NCI-H2081 treated with DMSO at 0.1 percent for 48 hours (cell line): Measurements from ENCODE around the gene IPO13.

Source experiments
- DNase-seq: peaks from one replicate; lab custom pipeline; 2025; lab: John Stamatoyannopoulos, UW

The IPO13 gene, protein sequence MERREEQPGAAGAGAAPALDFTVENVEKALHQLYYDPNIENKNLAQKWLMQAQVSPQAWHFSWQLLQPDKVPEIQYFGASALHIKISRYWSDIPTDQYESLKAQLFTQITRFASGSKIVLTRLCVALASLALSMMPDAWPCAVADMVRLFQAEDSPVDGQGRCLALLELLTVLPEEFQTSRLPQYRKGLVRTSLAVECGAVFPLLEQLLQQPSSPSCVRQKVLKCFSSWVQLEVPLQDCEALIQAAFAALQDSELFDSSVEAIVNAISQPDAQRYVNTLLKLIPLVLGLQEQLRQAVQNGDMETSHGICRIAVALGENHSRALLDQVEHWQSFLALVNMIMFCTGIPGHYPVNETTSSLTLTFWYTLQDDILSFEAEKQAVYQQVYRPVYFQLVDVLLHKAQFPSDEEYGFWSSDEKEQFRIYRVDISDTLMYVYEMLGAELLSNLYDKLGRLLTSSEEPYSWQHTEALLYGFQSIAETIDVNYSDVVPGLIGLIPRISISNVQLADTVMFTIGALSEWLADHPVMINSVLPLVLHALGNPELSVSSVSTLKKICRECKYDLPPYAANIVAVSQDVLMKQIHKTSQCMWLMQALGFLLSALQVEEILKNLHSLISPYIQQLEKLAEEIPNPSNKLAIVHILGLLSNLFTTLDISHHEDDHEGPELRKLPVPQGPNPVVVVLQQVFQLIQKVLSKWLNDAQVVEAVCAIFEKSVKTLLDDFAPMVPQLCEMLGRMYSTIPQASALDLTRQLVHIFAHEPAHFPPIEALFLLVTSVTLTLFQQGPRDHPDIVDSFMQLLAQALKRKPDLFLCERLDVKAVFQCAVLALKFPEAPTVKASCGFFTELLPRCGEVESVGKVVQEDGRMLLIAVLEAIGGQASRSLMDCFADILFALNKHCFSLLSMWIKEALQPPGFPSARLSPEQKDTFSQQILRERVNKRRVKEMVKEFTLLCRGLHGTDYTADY

DNA sequence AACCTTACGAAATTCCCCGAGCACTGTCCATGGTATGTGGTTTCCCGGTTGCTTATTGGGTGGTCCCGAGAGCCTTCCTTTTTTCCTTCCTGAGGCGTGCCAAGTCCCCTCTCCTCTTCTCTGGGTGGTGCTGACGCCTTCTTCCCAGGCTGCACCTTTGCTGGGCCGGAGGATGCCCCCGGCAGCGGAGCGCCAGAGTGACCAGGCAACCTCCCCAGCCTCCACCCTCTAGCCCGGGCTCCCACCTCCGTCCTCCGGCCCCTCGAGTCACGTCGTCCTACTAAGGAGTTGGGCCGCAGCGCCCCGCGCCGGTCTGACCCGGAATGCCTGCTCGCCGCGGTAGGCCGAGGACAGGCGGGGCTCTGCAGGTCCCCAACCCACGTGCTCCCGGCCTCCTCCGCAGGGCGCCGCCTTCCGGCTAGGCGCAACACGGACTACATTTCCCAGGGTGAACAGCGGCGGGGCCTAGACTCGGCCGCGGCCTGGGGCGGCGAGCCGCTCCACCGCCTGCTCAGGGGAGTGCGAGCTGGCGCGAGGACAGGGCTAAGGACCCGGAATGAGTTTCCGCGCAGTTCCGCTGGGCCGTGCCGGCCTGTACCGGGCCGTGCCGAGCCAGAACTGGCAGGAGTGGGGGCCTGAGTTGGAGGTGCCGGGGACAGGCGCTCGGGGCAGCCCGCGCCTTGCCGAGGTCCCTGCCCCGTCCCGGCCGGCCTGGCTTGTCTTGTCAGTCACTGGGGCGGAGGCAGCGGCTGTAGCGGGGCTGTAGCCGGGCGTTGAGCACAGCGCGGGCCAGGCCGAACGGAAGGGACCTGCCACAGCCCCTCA lies at the start of gene IPO13:
IPO13 (plus strand) TSS at position 715 of the 825 bp plus-strand sequence. CDS start 651 bp downstream, outside the sequence.
- peak; percentile 79 for DNase-seq

DNA sequence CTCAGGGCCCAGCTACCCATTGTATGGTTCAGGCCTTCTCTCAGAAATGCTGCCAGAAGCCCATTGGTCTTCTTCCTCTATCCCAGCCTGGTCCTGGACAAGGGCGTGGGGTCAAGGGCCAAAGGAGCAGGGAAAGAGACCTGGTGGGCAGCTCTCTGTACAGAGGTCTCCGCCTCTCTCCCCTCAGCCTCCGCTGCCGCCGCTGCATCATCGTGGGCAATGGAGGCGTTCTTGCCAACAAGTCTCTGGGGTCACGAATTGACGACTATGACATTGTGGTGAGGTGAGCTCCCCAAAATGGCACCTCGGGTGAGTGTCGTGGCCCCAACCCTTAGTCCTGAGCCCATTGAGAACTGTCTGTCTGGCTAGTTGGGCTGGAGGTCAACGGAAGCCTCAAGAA lies 47.8 kb upstream of the IPO13 start:
- no peak for DNase-seq

DNA sequence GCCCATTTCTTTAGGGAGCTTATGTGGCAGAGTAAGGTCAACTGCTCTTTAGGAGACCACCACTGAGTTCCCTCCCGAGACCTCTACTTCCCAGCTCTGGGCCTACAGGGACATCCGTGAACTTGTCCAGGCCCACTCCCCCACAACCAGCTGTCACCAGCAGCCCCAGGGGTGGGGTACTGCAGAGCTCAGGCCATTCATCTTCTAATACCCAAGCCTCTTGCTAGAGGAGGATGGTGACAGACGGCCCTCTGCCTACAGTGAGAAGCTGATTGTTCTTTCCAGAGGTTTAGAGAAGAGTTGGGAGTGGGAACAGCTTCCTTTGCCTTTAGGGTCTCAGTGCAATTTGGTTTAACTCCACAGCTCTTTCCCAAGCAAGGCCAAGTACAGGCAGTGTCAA lies 46.4 kb upstream of the IPO13 start:
- DNase-seq = no peak

DNA sequence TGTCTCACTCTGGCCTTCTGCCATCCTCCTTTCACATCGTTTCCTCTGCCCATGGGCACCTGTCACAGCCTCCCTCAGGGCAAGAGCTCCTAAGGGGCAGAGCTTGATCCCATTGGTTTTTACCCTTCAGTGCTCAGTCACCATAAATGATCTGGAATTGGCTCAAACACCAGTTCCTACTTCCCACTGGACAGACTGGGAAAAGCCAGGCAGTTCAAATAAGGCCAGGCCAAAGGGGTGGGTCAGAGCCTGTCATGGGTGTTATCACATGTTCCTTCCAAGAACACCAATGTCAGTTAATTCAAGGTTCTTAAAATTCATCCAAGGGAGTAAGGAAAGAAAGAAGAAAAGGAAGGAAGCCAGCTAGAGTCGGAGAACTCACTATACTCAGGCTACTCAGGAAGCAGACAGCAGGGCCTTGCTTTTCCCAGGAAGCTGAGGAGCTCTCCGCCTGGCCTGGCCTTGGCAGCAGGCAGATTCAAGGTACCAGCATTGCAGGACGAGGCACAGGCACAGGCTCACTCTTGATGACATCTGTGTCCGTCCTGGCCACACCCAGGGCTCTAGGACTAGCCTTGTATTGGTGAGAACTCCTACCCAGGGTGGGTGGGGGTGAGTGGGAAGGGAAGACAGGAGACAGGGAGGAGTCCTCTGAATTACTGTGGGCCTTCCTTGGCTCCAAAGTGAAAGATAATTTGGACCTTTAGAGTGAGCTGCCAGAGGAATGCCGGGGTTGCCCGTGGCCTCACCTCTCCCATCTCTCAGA lies 45.4 kb upstream of the IPO13 start:
- DNase-seq = no peak

DNA sequence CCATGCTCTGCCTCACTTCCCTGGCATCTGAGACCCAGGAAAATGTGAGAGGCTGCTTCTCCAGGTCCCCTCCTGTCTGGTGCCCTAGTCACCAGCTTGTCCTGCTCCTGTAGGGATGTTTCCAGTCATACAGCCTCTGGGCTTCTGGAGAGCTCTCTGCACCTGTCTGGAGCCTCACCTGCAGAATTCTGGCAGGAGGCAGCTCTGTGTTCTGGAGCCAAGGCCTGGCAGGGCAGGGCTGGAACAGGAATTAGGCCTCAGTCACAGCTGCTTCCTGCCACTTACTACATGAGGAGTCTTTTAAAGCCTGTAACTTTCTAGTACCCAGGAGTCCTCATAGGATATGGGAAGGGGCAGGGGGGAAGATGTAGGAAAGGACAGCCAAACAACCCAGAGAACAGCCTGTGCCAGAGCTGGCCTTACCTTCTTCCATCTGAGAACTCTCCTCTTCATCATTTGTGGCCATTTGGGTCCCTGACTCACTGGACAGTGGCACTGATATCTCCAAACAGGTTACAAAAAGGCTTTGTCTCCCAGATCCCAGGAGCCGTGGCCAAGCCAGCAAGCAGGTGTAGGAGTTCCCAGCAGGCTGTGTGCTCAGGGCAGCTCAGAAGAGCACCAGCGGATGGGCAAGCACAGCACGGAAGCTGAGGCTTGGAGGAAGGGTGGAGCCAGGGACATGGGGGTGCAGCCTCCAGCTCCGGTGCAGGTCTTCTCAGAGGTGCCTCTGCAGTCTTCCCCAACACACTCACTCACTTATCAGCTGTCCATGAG lies 44.5 kb upstream of the IPO13 start:
- DNase-seq = no peak

DNA sequence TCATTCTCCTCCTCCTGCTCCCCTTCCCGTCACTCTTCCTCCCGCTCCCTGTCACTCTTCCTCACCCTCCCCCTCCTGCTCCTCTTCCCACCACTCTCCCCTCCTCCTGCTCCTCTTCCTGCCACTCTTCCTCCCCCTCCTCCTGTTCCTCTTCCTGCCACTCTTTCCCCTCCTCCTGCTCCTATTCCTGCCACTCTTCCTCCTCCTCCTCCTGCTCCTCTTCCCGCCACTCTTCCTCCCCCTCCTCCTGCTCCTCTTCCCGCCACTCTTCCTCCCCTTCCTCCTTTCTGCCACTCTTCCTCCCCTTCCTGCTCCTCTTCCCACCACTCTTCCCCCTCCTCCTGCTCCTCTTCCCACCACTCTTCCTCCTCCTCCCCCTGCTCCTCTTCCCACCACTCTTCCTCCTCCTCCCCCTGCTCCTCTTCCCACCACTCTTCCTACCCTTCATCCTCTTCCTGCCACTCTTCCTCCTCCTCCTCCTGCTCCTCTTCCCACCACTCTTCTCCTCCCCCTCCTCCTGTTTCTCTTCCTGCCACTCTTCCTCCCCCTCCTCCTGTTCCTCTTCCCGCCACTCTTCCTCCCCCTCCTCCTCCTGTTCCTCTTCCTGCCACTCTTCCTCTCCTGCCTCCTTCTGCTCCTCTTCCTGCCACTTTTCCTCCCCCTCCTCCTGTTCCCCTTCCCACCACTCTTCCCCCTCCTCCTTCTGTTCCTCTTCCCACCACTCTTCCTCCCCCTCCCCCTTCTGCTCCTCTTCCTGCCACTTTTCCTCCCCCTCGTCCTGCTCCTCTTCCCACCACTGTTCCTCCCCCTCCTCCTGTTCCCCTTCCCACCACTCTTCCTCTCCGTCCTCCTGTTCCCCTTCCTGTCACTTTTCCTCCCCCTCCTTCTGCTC lies 41.8 kb upstream of the IPO13 start:
- no peak for DNase-seq

DNA sequence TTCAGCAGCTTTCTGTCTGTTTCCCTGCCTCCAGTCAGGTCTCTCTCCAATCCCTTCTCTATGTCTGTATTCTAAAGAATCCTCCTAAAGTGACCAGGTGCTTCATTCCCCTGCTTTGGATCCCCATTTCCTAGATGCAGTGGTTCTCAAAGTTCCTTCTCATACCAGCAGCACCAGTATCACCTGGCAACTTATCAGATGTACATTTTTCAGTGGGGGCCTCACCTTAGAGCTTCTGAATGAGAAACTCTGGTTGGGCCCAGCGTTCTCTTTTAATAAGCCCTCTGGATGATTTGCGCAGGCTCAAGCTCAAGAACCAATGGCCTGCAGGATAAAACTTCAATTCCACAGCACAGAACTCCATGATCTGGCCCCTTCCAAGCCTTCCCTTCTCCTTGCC lies 38.5 kb upstream of the IPO13 start:
- no peak for DNase-seq

DNA sequence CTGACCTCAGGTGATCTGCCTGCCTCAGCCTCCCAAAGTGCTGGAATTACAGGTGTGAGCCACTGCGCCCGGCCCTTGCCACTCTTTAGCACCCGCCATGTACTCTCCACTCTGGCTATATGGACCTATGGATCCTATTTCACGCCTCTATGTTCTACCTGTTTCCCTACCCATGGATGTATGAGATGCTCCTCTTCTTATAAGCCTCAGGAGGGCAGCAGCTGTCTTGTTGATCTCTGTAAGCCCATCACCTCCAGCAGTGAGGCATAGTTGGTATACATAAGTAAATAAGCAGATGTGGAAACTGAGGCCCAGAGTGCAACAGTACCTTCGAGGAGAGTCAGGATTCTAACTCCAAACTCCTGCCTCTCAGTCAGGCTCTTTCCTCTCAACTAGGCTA lies 37.9 kb upstream of the IPO13 start:
- DNase-seq = no peak

DNA sequence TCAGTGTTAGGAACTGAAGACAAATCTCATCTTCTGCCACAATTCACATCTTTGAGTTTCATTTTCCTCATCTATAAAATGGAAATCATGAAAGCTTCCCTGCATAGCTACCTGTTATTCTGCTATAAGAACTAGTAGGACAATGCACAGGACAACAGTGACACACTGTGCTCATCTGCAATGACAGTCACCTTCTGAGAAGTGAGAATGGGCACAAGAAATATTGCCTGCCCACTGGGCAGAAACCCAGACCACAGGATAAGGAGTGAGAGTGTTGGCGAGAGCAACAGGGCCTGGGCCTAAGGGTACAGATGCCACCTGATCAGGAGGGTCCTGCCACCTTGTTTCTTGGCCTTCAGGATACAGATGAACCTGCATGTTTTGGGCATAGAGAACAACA lies 36.4 kb upstream of the IPO13 start:
- DNase-seq = no peak

DNA sequence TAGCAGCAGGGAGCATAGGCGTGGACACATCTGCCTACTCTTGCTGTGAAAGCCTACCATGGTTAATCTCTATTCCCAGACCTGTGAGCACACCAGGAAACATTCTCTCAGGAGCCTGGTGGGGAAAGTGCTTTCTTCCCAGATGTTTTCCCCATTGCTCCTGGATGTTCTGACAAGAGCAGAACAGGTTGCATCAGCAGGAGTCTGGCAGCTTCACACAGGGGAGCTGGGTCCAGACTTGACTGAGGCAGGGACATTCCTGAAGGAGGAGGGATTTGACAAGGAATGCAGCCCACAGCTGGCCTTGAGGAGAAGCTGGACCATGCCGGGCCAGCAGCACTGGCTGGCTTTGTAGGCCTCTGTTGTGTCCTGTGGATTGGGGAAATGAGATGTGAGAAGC lies 34.1 kb upstream of the IPO13 start:
- DNase-seq = no peak

DNA sequence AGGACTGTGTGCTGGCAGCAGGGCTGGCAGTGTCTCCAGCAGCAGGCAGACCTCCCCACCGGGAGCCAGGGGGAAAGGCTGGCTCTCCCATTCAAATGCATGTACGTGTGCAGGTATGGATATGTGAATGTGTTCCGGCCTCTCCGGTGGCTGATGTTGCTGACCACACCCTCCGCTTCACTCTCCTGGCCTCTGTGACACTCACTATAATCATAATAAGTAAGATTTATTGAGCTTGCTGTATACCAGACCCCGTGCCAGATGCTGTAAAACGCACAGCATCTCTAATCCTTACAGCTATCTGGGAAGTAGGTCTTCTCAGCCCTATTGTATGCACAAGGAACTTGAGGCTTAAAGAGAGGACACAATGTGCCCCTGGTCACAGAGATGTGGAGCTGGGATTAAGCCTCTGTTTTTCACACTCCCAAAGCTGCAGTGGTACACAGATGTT lies 33.7 kb upstream of the IPO13 start:
- DNase-seq = no peak

DNA sequence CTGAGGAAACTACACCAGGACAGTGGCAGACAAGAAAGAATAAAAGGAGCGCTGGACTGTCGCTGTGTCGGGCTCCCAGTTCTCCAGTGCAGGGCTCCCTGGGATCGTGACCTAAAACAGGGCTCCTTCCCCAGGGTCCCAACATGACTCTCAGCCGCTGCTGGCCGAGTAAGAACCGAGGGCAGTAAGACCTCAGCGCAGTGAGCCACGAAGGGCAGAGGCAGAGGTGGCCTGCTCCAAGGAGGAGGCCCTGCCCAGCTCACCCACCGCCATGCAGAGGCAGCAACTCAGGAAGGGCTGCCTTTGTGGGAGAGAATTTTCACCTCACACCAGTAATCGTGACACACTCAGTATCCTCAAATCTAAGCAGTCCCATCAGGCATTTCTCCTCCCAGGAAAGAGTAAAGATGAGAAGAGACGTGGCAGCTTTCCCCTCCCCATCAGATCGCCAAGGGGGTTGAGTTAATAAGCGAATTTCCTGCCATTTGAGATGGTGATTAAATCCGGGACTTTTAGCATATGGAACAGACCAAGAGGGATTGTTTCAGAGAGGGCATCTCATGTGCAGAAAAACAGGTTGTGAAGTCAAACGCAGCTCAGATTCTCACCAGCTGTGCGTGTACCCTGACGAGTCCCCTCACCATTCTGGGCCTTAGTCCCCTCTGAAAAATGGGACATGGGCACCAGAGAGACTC lies 32.9 kb upstream of the IPO13 start:
- DNase-seq = no peak

DNA sequence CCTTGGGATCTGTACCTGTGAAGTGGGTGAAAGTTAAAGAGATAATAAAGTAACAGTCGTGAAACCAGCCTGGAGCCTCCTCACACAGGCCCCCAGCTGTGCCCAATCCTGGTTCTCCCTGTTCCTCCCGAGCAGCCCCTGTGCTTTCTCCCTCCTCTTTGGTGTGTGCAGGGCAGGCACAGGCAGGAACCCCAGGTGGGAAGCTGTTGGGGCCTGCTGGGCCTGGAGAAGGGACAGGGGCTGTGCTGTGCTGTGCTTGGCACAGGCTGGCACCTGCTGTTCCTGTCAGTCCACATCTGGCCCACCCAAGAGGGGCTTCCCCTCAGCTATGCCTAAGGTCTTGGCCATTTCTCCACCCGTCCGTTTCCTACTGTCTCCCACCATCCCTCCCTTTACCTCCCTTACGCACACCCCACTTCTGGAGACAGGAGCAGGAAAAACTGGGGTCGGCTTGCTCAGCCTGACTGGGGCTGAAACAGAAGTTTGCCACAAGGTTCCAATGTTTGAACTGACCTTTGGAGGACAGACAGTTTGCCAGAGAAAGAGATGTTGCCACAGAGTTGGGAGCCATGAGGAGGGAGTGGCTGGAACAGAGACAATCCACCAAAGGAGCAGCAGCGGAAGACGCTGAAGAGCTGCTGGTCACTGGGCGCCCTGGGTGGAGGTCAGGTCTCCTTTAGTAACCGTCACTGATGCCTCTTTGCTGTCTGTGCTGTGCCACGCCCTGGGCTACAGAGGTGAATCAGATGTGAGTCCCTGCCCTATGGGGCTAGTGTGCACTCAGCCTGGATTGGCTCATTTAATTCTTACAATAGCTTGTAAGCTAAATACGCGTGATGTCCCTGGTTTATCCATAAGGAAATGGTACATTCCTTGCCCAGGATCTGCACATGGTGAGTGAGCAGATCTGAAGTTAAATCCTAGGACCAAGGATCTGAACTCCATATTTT lies 31.9 kb upstream of the IPO13 start:
- no peak for DNase-seq

DNA sequence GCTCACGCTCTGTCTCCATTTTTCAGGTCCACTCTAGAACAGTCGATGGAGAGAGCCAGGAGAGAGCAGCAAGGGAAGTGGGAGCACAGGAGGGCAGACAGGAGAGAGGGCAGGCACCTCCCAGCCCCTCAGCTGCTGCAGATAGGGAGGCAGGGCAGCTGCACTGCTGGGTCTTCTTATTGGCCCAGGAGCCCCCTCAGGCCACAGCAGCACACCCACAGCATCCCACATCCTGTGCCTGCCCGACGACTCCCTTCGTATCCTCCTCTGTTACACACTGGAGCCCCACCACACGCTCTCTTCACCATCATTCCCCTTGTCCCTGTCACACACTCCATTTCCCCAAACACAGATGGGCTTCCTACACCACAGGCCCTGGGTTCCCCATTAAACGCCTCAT lies 26.8 kb upstream of the IPO13 start:
- no peak for DNase-seq

DNA sequence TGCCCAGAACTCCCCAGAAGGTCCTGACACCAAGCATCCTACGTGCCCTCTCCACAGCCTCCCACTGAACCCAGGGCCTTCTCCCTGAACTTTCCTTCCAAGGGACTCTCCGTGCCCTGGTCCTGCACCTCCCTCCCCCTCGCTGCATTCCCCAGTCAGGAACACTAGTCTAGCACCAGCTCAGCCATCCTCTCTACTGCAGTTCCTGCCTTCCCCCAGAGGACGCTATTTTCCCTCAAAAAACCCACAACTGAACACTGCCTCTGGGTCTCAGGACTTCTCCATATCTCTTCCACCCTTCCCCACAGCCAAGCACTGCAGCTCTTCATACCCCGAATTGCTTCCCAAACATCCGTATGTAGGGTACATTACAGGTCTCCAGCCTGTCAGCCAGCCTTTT lies 25.7 kb upstream of the IPO13 start:
- no peak for DNase-seq

DNA sequence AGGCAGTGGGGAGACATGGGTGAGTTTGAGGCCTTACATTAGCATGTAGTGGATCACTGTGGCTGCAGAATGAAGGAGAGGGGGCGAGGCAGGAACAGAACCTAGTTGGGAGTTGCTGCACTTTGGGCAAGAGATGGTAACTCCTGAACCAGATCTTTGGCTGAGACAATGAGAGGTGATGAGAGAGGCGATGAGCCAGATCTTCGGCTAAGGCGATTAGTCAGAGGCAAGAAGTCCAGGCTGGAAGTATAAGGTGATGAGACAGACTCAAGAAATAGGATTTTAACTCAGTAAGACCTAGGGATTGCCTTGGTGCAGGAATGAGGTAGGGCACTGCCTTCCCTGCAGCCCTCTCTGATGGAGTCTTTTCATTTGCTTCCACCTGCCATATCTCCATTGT lies 22.2 kb upstream of the IPO13 start:
- DNase-seq = no peak

DNA sequence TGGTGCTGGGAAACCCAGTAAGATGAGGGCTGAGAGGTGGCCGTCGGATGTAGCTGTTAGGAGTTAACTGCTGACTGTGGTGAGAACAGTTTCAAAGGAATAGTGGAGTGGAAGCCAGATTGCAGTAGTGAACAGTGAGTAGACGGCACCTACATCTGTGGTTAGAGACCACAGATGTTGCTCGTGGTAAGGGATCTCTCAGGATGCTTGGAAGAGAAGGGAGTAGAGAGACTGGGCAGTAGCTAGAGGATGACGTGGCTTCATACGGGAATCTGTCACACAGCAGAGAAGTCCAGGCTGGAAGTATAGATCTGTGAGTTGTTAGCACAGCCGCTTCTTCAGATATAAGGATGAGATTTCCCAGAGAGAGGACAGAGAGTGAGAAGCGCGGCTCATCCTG lies 20.9 kb upstream of the IPO13 start:
- no peak for DNase-seq
